Right lobe of liver (tissue), 4 donors: Measurements from ENCODE around the gene NKAIN2.

Experiments
- POLR2A ChIP-seq: fragments of 450-650 bp; IDR thresholded peaks from one replicate; pipeline ENCODE4 v1.6.1; 2017; ENCODE audit warnings: antibody characterized with exemption, mild to moderate bottlenecking
- TF ChIP-seq, protein P1 (sequence below), 4 donors: fragments of 200-600 bp in 3 of 4; fragments of 450-650 bp in 1 of 4; IDR thresholded peaks; one replicate each; pipeline versions ENCODE4 v1.5.1 to v1.8.0; 2016 to 2022; ENCODE audit warnings: antibody characterized with exemption in 4 of 4, mild to moderate bottlenecking in 2 of 4
- donor health status: DM: no; HTN: no; CAD: no.
- donor health status: DM: no; HTN: no; CAD: no.
- donor health status: DM: no; HTN: yes; CAD: no.

DNA sequence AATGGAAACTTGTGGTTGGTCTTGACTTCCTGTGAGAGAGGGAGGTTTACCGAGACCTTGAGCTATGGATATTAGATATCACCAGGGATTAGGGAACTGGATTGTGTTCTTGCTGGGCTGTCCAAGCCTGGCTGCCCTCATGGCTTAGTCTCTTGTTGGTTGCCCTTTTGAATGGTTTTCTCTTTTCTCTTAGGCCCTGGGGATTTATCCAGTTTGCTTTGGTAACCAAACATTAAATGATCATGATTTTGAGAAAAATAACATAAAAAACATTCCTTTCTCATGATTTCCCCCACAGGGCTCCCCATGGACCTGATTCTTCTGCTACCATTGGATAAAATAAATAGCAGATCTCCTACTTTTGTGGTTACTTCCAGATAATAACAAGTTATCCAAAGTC lies 852.2 kb downstream of the NKAIN2 start:
- no peak for TF ChIP-seq POLR2A
- TF ChIP-seq, protein P1, sequence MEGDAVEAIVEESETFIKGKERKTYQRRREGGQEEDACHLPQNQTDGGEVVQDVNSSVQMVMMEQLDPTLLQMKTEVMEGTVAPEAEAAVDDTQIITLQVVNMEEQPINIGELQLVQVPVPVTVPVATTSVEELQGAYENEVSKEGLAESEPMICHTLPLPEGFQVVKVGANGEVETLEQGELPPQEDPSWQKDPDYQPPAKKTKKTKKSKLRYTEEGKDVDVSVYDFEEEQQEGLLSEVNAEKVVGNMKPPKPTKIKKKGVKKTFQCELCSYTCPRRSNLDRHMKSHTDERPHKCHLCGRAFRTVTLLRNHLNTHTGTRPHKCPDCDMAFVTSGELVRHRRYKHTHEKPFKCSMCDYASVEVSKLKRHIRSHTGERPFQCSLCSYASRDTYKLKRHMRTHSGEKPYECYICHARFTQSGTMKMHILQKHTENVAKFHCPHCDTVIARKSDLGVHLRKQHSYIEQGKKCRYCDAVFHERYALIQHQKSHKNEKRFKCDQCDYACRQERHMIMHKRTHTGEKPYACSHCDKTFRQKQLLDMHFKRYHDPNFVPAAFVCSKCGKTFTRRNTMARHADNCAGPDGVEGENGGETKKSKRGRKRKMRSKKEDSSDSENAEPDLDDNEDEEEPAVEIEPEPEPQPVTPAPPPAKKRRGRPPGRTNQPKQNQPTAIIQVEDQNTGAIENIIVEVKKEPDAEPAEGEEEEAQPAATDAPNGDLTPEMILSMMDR (IDR thresholded peaks at IDR 0.05) = no peak
